Pulmonary artery endothelial cell (primary cell): ENCODE data around the gene PREPL. TPM values are rescaled to one million over a fixed set of nuclear protein-coding genes. Genes with fewer than 3 reads are reported as not detected.
"Not testable (repeated sequence)": the region's sequence is repeated elsewhere in the genome, so short reads cannot be mapped to it uniquely, and the experiment has no call there.

ENCODE experiments used
- DNase-seq: peaks from one replicate; pipeline ENCODE4 v3.0.0-alpha.2; 2011; ENCODE audit warnings: low read depth, low spot score
- total RNA-seq: library from RNA; depleted of rRNA; stranded (reverse); fragments of >200 nt; gene quantifications from 2 replicates; pipeline ENCODE4 v1.2.3, GENCODE V29; 2014

The PREPL gene
- total RNA-seq, 1 donor from 2014 or later, result 19.3 TPM

DNA sequence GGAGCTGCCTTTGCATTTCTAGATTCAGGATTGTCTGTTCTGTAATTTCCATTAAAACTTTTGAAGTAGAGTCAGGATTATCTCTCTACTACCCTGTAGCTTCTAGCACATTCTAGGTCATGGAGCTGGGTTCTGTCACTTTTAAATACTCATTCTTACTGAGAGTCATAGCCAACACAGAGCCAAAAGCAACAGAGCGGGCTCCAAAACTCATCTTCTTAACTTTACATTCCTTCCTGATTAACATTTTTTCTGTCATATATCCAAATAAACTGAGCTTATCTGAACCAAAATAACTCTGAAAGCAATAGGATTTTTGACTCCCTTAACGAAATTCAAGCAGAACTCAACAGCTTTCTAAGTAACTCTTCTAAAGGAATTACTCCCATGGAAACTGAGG, 12.9 kb downstream of the PREPL start:
- no peak for DNase-seq

DNA sequence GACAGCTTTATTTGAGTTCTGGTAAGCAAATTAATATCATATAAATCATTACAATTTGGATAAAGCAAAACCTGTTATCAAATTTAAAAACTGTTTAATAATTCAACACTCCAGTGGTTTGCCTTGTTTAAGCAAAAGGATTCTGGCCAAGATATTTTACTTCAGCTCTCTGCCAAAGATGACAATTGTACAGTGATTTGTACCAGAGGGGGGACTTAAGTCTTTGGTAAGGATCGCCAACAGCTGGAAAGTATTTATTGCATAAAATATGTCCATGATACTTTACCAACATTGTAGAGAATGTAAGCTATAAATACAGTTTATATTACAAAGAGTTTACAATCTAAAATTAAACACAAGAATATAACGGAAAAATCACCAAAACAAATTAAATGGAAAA, 13.8 kb downstream of the PREPL start:
- DNase-seq, result no peak

GRCh38 chr2:44342854-44343253, 18.4 kb downstream of the PREPL start:
- DNase-seq, result no peak

- no peak for DNase-seq
Observed at GRCh38 chr2:44335806-44336538, 25.3 kb downstream of the PREPL start.

GRCh38 chr2:44333994-44334393, 27.3 kb downstream of the PREPL start:
- DNase-seq, result no peak

DNA sequence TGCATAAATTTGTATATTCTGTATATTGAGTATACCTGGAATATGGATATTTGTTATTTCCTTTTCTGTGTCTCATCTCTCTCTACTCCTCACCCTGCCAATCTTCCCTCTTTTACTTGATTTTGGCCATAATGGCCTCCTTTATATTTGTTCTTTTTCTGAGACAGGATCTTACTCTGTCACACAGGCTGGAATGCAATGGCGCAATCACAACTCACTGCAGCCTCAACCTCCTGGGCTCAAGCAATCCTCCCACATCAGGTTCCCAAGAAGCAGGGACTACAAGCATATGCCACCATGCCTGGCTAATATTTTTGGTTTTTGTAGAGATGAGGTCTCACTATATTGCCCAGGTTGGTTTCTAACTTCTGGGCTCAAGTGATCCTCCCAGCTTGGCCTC, 30.5 kb downstream of the PREPL start:
- DNase-seq, result no peak

GRCh38 chr2:44329343-44329742, 32.0 kb downstream of the PREPL start:
- DNase-seq, result no peak

GRCh38 chr2:44328750-44329149, 32.5 kb downstream of the PREPL start:
- no peak for DNase-seq

DNA sequence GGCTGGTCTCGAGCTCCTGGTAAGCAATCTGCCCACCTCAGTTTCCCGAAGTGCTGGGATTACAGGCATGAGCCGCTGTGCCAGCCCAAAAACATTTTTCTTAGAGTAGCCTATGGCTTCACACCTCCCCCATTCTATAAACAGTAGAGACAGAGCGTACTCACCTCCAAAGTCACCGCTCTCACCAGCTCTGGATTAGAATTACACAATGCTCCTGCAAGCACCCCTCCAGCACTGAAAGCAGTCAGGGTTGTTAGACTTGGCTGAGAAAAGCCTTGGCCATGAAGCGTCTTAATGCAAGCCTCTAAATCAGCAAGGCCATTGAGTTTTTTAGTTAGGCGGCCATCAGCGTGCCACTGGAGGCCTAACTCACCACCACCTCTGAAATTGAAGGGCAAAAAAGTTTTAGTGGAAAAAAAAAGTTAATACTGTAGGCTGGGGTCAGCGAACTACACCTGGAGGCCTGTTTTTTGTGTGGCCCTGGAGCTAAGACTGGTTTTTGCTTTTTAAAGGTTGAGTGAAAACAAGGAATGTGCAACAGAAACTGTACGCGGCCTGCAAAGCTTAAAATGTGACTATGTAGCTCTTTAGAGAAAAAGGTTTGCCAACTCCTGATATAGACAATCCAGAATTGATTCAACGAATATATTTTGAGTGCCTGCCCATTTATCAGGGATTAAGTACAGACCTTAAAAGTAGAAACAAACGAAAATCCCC, 34.6 kb downstream of the PREPL start:
- DNase-seq, result no peak

GRCh38 chr2:44325897-44326296, 35.4 kb downstream of the PREPL start:
- no peak for DNase-seq

GRCh38 chr2:44324971-44325426, 36.3 kb downstream of the PREPL start:
- DNase-seq, result no peak

DNA sequence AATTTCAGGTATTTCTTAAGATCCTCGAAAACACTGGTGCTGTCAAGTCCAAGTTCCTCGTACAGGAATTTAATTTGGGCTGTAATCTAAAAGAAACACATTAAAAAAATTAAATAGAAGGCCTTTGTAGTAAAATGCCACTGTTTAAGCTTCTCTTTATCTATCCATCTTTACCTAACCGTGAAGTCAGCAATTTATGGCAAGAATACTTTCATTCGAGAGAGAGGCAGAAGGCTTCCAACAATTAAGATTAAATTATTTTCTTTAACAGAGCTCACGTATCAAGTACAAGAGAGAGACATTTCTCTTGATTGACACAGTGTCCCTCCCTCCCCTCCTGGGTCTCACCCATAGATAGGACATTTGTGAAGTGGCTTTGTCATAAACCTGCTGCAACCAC, 39.9 kb downstream of the PREPL start:
- no peak for DNase-seq

DNA sequence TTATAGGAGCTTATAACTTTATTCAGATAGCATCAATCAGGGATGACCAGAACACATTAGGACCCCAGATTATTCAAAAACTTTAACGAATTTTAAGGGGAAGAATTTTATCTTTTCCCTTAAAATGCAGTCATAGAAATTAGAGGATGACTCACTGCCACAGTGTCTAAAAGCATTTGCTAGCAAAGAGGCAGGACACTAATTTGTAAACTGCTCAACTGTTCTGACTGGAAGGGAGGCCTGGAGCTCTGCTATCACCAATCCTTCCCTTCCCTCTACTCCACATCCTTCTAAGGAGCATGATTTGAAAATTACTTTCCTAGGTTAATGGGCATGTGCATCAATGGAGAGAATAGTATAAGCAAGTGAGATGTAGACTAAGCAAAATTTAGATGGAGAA, 40.5 kb downstream of the PREPL start:
- no peak for DNase-seq

DNA sequence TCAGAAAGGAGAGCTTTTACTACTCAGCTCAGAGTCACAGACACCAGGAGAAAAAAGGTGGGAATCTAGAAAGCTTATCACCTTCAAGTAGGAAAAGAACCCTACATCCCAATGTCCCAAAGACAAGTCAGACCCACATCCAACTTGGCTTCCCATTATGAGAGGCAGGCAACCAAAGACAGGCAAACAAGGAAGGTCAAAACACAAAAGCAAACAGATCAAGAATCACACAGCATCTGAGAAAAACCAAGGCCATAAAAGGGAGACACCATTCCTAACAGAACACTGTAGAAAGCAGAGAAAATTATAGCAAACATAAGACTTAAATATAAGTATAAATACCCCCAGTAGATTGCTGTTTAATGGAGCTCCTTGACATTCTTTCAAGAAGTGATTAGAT, 45.3 kb downstream of the PREPL start:
- DNase-seq, result no peak

DNA sequence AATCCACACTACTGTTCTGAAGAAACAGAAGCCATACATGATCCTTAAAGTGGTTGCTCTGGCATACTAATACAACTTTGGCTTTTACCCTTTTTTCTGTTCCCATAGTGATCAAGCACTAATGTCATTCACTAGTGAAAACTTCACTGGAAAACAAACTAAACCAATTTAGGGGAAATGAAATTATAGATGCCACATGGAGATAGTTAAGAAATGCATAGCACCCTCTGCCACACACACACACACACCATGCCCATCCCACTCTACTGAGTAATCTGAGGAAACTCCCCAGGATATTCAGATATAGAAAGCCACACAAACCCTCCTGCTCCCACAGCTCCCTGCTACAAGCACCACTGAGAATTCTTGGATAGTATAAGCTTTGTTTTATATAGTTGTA, 46.9 kb downstream of the PREPL start:
- DNase-seq, result no peak

GRCh38 chr2:44310287-44310686, 51.0 kb downstream of the PREPL start:
- DNase-seq, result no peak

DNA sequence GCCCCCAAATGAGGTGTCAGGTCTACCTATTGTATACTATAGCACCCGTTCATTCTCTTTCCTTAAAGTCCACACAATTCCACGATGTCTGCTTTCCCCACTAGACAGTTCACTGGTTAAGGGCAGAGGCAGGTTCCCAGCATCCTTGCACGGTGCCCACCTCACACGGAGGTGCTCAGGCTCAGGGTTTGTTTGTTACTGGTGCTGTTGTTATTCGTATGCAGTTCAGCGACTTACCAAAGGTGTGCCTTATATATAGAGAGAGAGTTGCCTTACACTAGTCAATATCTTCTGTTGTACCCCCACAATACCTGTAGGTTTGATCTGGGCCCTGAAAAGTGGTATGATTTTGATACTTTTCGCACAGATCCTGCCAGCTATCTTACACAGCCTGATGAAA, 55.4 kb downstream of the PREPL start:
- no peak for DNase-seq

GRCh38 chr2:44304258-44304657, 57.0 kb downstream of the PREPL start:
- no peak for DNase-seq

GRCh38 chr2:44303766-44304165, 57.5 kb downstream of the PREPL start:
- DNase-seq, result not testable (repeated sequence)

DNA sequence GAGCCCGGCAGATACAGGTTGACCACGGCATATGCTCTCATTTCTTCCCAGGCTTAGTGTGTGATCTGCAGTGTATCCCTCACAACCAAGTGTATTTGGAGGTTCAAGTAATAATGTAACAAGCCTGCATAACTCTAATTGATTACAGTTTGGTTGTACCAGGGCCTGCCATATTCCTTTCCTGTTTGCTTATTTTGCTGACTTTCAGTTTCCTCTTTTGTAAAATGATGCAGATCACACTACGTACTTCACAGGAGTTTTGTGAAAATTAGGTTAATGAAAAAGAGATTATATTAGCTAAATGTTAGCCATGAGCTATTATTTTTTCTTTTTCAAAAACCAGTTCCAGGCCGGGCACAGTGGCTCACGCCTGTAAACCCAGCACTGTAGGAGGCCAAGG, 60.2 kb downstream of the PREPL start:
- no peak for DNase-seq

- DNase-seq, result no peak
Observed at GRCh38 chr2:44299635-44300034, 61.7 kb downstream of the PREPL start.

DNA sequence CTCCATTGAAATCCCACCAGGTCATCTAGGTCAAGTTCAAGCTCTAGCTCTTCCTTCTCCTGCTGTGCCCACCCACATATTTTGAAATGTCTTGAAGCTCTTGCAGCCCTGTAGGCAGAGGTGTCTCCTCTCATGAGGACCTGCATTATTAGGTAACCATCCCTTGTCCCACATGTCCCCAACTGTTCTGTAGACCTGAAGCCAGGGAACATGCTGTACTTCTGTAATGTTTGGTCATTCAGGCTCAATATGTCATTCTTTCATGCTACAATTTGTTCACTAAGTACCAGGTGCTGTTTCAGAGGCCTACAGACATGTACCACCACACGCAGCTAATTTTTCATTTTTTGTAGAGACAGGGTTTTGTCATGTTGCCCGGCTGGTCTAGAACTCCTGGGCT, 63.9 kb downstream of the PREPL start:
- no peak for DNase-seq

DNA sequence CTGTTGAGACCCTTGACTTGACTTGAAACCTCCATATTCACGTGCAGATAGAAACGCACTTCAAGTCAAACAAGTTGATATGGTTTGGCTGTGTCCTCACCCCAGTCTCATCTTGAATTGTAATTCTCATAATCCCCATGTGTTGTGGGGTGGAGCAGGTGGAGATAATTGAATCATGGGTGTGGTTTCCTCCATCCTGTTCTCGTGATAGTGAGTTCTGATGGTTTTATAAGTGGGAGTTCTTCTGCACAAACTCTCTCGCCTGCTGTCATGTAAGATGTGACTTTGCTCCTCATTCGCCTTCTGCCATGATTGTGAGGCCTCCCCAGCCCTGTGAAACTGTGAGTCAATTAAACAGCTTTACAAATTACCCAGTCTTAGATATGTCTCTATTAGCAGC, 64.6 kb downstream of the PREPL start:
- no peak for DNase-seq
